Muscle layer of colon (tissue), 2 donors: ENCODE measurements around the gene SRP9.

Experiments used
- H3K27ac ChIP-seq: one replicate; pipeline ENCODE4 v1.7.0; 2013; ENCODE audit warnings: low read depth, mild to moderate bottlenecking, low read length, moderate library complexity
- H3K27me3 ChIP-seq, 2 donors: one replicate each; pipeline ENCODE4 v1.7.0; 2013; ENCODE audit warnings: low read length in 2 of 2, mild to moderate bottlenecking in 2 of 2; ENCODE audit not compliant: insufficient read depth in 2 of 2, control insufficient read depth in 1 of 2
- H3K36me3 ChIP-seq: one replicate; pipeline ENCODE4 v1.7.0; 2013; ENCODE audit warnings: mild to moderate bottlenecking, low read length; ENCODE audit not compliant: insufficient read depth
- H3K4me1 ChIP-seq: one replicate; pipeline ENCODE4 v1.7.0; 2013; ENCODE audit warnings: mild to moderate bottlenecking, low read length; ENCODE audit not compliant: insufficient read depth
- H3K4me3 ChIP-seq, 2 donors: one replicate each; pipeline ENCODE4 v1.7.0; 2013; ENCODE audit warnings: low read length in 2 of 2, low read depth in 1 of 2, mild to moderate bottlenecking in 1 of 2, moderate library complexity in 1 of 2
- H3K9ac ChIP-seq: one replicate; pipeline ENCODE4 v1.7.0; 2013; ENCODE audit warnings: low read length
- H3K9me3 ChIP-seq: one replicate; pipeline ENCODE4 v1.7.0; 2013; ENCODE audit warnings: mild to moderate bottlenecking, low read length
- donor health status: abdominal sarcoma.
- donor health status: Adenocarcinoma of cecum.

The SRP9 gene

DNA sequence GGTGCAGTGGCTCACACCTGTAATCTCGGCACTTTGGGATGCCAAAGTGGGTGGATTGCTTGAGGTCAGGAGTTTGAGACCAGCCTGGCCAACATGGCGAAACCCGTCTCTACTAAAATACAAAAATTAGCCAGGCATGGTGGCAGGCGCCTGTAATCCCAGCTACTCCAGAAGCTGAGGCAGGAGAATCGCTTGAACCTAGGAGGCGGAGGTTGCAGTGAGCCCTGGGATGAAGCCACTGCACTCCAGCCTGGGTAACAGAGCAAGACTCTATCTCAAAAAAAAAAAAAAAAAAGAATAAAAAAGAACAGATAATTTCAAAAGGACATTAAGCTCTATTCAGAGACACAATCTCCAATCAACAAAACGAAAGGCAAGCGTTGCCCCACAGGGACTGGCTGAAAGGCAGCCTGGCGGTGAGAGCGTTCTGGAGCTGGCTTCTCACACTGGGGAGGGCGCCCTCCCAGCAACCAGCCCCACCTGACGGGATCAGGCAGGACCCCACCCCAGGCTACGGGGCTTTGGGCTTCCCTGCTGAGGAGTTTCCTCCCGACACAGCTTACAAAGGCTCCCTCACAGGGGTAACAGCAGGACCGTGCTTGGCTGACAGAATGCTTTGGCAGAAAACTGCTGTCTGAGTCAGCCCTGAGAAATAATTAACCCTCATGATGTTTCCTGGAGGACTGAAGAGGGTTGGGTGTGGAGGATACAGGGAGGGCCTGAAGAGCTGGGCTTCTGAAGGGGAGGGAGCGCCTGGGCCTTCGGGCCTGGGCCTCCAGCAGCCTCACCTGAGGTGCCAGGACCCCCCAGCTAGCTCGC is 31.1 kb upstream of the SRP9 start:
- H3K9me3 ChIP-seq: no peaks in the 10 kb centered on the region
- peak overlapping the region in 1 of 2 donors; percentile 43 for H3K4me3 ChIP-seq
- H3K36me3 ChIP-seq: no peaks in the 10 kb centered on the region
- peak overlapping the region; percentile 60 for H3K9ac ChIP-seq
- H3K27ac ChIP-seq: peak overlapping the region; percentile 68
- H3K4me1 ChIP-seq: peaks cover 30% of the 10 kb centered on the region
- no peaks in the 10 kb centered on the region for H3K27me3 ChIP-seq

DNA sequence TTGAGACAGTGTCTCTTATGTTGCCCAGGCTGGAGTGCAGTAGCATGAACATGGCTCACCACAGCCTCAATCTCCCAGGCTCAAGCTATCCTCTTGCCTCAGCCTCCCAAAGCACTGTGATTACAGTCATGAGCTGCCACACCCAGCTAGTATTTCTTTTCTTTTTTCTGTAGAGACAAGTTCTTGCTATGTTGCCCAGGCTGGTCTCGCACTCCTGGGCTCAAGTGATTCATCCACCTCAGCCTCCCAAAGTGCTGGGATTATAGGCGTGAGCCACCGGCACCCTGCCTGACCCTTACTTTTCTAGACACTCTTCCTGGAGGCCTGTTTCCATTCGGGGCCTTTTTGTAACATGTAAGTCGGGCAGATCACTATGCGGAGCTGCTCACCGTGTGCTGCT is 30.1 kb upstream of the SRP9 start:
- Histone ChIP-seq H3K27ac (no peak overlapping the region), H3K36me3 (no peaks in the 10 kb centered on the region), H3K9me3 (no peaks in the 10 kb centered on the region), H3K27me3 (no peaks in the 10 kb centered on the region), H3K4me3 (no peak overlapping the region), H3K9ac (no peak overlapping the region), H3K4me1 (peaks cover 30% of the 10 kb centered on the region)

DNA sequence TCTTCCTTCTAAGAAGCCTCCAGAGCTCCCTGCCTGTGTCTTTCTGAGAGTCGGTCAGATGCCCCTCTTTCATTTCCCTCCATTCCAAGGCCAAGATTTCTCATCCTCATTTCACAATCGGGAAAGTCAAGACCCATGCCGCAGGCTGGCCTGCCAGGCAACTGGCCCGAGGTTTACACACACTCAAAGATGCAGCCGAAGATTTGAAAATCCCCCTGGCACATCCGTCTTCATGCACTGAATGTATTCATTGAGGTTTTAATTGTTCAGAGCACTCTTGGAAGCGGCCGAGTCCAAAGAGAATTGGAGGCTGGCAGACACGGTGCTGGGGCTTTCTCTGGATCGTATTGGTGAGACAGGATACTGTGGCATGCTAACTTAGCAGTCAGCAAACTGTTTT is 29.1 kb upstream of the SRP9 start:
- H3K9me3 ChIP-seq: no peaks in the 10 kb centered on the region
- H3K9ac ChIP-seq: no peak overlapping the region
- no peak overlapping the region for H3K4me3 ChIP-seq
- H3K27me3 ChIP-seq: no peaks in the 10 kb centered on the region
- no peaks in the 10 kb centered on the region for H3K36me3 ChIP-seq
- no peak overlapping the region for H3K27ac ChIP-seq
- H3K4me1 ChIP-seq: peaks cover 30% of the 10 kb centered on the region

DNA sequence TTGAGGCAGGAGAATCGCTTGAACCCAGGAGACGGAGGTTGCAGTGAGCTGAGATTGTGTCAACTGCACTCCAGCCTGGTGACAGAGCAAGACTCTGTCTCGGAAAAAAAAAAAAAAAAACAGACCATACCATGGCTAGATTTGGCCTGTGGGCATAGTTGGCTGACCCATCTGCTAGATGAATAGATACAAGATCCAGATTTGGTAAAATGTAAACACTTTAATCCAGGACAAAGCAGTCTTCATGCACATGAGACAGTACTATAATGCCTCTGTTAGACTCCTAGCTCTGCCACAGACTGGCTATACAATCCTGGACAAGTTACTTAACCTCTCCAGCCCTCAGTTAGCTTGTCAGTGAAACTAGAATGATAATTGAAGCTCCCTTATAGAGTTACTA is 27.9 kb upstream of the SRP9 start:
- Histone ChIP-seq H3K9ac (no peak overlapping the region), H3K36me3 (no peaks in the 10 kb centered on the region), H3K27ac (no peak overlapping the region), H3K4me1 (peaks cover 28% of the 10 kb centered on the region), H3K9me3 (no peaks in the 10 kb centered on the region), H3K27me3 (no peaks in the 10 kb centered on the region), H3K4me3 (no peak overlapping the region)

DNA sequence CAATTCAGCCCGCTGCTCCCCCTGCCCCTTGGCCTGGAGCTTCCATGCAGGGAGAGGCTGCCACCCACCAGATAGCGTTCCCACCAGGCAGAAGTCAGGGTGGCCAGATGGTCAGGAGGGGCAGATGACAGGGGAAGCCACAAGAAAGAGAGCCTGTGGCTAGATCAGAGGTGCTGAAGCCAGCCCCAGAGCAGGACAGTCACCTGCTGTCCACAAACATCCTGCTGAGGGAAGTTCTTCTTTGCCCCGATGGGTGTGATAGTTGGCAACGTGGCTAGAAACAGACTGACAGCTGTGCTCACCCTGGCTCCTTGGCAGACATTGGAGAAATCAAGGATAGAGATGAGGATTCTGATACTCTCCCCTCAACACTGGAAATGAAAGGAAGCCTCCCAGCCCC is 27.2 kb upstream of the SRP9 start:
- no peak overlapping the region for H3K9ac ChIP-seq
- no peaks in the 10 kb centered on the region for H3K27me3 ChIP-seq
- no peaks in the 10 kb centered on the region for H3K9me3 ChIP-seq
- no peak overlapping the region for H3K4me3 ChIP-seq
- H3K36me3 ChIP-seq: no peaks in the 10 kb centered on the region
- peaks cover 21% of the 10 kb centered on the region for H3K4me1 ChIP-seq
- no peak overlapping the region for H3K27ac ChIP-seq

DNA sequence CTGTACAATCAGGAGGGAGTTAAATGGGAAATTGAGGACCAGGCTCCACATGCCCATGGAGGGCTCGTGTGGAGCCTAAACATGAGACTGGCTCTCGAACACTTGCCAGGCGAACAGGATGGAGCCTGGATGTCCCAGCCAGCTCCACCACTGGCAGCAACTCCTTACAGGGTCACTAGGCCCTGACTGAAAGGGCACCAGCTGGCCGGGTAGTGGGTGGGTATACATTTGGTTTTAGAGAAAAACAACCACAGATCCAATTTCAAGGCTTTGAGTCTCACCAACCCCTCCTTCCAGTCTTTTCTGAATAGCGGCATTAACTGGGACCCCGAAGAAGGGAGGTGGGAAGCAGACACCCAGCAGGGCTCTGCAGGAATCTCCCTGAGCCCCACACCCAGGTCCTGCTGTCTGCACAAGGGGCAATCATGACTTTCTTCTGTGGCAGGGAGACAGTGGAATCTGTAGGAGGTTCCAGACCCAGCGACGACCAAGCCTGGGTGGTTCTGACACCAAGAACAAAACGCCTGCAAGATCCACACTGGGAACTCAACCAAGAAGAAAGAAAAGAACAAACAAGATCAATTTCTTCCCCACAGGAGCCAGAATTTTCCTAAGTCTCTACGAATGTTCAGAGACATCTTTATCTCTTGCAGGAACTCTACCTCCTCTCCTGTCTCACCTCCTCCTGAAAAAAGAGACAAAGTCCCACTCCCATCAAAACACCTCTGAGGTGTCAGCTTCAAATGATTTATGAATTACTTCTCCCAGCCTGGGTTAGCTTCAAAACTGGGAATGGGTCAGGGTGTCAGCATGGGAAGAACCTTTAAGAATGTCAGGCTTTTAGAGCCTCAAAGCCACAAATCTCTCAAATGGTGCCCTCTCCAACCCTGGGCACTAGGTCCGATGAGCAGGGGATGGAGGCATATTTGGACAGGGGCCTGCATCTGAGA is 26.5 kb upstream of the SRP9 start:
- Histone ChIP-seq H3K27me3 (no peaks in the 10 kb centered on the region), H3K4me1 (peaks cover 13% of the 10 kb centered on the region), H3K9me3 (no peaks in the 10 kb centered on the region), H3K4me3 (no peak overlapping the region), H3K36me3 (no peaks in the 10 kb centered on the region), H3K9ac (no peak overlapping the region), H3K27ac (no peak overlapping the region)

DNA sequence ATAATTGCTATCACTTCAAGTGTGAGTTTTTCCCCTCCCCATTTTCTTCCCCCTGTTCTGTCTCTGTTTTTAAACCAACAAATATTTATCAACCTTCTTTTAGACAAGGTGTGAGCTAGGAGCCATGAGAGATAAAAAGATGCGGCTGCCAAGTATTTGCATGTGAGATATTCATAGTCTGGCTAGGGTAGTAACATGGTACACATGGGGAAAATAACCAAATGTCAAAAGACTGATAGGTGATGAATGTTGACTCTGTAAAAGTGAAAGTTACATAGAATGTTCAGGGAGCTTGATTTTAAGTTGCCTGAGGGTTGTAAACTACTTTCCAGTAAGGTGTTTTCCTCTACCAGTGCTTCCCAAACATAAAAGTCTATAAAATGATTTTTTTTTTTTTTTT is 25.4 kb upstream of the SRP9 start:
- Histone ChIP-seq H3K36me3 (no peaks in the 10 kb centered on the region), H3K4me1 (peaks cover 8% of the 10 kb centered on the region), H3K4me3 (no peak overlapping the region), H3K9ac (no peak overlapping the region), H3K9me3 (no peaks in the 10 kb centered on the region), H3K27ac (no peak overlapping the region), H3K27me3 (no peaks in the 10 kb centered on the region)

DNA sequence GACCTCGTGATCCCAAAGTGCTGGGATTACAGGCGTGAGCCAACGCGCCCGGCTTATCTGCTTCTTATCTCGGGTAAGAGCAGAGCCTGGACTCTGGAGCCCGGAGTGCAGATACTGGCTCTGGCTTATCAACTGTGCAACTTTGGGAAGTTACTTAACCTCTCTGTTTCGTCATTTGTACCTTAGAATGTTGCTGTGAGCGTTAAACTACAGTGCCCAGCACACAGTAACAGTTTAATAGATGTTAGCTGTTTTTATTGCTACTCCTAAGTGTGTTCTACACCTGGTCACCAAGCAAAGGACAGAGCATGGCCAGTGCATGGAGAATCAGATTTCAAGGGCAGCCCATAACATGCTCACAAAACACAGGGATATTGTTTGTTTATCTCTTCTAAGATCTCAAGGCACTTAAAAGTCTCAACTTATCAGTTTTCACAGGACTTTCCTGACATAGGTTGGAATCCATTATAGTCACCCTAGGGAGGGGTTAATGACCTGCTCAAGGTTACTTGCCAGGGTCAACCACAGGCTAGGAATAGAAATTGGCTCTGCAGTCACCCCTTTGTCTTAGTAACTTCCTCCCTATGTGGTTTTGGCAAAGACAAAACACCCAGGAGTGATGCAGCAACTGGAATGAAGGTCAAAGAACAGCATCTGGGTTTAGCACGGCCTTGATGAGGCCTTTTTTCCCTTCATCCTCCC is 22.5 kb upstream of the SRP9 start:
- Histone ChIP-seq H3K27ac (no peak overlapping the region), H3K9ac (no peak overlapping the region), H3K4me1 (no peaks in the 10 kb centered on the region), H3K4me3 (no peak overlapping the region), H3K27me3 (no peaks in the 10 kb centered on the region), H3K9me3 (no peaks in the 10 kb centered on the region), H3K36me3 (no peaks in the 10 kb centered on the region)

DNA sequence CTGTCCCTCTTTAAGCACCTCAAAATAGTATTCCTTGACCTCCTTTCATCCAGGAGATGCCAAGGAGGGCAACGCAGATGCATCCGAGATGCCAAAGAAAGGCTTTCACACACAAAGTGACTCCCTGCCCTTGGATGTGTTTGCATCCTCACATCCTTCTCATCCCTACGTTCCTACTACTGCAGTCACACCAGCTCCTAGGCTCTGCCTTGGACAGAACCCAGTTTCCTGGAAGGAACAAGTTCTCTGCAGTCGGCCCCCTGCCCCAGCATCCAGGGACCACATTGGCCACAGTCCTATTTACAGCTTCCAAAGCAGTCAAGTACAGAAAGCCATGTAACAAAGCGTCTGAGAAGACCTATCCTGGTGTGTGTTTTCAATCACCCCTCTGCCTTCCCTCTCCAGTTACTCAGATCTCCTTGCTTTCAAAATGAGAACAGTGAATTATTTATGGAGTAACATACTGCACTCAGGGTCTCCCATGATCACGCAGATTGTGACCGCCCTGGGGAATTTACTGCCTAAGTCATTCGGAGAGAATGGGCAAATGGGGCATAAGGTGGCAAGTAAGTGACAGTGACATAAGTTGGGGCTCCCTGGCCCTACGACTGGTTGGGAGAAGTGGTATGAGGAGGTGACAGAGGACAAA is 21.8 kb upstream of the SRP9 start:
- no peak overlapping the region for H3K27ac ChIP-seq
- H3K9ac ChIP-seq: no peak overlapping the region

DNA sequence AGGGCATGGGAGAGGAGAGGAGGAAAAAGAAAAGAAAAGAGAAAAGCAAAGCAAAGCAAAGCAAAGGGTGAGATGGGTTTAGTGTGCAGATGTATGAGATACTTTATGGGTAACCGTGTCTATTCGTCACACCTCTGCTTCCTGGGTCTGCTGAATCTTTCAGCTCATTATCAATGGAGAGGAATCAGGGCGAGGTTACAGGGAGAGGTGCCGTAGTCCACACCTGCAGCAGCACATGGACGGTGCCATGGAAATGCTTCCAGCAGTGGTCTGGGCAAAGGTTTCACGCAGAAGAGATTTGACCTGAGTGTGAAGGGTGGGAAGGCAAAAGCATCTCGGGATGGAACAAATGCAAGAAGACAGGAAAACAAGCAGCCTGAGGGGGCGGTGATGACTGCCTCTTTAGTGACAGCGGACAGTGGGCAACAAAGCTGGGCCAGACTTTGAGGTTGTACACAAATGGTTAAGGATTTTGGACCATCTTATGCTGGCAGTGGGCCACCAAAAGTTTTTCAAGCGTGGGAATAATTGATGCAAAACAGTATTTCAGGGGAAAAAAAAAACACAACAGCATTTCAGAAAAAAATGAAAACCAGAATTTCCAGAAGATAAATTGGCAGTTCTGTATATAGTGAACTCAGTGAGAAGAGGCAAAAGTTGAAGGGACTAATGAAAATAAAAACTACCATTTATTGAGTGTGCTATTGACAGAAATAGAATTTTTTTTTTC is 19.5 kb upstream of the SRP9 start:
- Histone ChIP-seq H3K36me3 (no peaks in the 10 kb centered on the region), H3K9ac (no peak overlapping the region), H3K27me3 (no peaks in the 10 kb centered on the region), H3K4me1 (peaks cover 6% of the 10 kb centered on the region), H3K27ac (no peak overlapping the region), H3K9me3 (no peaks in the 10 kb centered on the region), H3K4me3 (no peak overlapping the region)

More for the DNA sequence above, 21.8 kb upstream of the SRP9 start:
- Histone ChIP-seq H3K27me3 (no peaks in the 10 kb centered on the region), H3K4me3 (no peak overlapping the region), H3K9me3 (no peaks in the 10 kb centered on the region), H3K36me3 (no peaks in the 10 kb centered on the region), H3K4me1 (no peaks in the 10 kb centered on the region)
